CD4-positive, alpha-beta T cell treated with Interferon alpha-2 for 1 hour (primary cell): ENCODE data around the gene DHX34.
A peak's percentile ranks its signal among the peaks of the same experiment; 100 is the strongest.

Source experiments
- DNase-seq, 2 donors: peaks; one replicate each; pipeline ENCODE4 v3.0.0-alpha.2; 2020 to 2022

Gene DHX34

DNA sequence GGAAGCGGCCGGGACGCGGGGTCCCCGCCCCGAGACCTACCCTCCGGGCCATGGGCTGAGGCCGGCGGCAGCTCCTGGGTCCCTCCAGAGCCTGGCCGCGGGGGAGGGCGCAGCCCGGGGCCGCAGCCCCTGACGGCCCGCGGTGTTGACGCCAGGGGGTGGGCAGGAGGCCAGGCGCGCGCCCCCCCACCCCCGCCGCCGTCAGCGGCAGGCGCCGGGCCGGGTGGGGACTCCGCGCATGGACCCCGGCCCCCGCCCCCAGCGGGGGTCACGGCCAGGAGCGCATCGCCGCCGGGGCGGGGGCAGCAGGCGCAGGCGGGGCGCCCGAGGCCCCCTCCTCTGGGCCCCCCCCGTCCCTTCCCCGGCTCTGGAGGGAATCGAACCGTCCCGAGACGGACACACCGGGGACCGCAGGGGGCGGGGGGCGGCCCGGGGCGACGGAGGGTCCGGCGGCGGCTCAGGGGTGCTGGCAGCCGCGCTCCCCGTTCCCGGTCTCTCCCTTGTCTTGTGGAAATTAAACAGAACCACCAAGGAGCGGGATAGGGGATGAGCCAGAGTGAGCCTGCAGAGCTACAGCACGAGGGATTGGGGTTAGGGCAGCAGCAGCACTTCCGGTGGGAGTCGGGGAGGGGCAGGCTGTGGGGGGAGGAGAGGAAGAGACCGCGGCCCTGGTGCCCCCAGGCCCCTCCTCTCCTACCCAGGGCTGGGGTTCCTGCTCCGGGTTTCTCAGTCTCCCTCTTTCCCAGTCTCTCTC is 70.1 kb downstream of the DHX34 start, which contains the start of gene MEIS3:
Gene MEIS3, minus strand, starts transcription at position 498 of the 754 bp plus-strand sequence. Its CDS starts 446 bp downstream, at position 52.
- no peak for DNase-seq

DNA sequence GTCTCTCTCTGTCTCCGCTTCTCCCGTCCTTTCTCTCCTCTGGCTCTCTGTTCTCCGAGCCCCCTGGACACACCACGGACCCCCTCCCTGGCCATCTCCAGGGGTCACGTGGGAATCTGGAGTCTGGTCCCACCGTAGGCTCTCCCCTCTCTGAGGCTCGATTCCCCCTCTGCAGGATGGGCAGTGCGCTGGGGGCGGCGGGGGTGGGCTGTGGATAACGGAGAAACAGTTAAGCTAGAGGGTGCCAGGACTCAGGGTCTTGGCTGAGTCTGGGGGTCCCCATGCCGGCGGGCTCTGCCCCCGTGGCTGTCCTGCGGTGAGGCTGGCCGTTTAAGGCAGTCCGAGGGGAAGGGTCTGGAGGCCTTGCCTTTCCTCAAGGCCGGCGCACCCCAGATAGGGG is 70.7 kb downstream of the DHX34 start:
- no peak for DNase-seq

DNA sequence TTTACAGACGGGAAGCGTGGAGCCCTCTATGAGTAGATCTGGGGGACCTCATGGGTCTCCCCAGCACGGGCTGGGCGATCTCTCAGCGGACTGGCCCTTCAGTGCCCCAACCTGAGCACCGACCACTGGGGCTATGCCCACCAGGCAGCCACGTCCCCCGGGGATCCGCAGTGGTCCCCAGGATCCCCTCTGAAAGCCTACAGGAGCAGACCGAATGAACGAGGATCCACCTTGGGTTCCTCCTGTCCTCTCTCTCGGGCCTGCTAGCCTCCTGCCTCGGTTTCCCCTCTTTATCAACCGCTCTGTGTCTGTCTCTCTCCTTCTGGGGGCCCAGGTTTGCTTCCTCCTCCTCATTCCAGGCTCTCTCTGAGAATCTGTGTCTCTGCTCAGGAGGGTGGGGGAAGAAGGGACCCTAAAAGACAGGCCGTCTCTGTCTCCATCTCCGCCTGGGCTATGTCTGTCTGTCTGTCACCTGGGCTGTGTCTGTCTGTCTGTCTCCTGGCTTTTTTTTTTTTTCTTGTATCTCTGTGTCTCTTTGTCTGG is 72.2 kb downstream of the DHX34 start:
- DNase-seq: no peak

DNA sequence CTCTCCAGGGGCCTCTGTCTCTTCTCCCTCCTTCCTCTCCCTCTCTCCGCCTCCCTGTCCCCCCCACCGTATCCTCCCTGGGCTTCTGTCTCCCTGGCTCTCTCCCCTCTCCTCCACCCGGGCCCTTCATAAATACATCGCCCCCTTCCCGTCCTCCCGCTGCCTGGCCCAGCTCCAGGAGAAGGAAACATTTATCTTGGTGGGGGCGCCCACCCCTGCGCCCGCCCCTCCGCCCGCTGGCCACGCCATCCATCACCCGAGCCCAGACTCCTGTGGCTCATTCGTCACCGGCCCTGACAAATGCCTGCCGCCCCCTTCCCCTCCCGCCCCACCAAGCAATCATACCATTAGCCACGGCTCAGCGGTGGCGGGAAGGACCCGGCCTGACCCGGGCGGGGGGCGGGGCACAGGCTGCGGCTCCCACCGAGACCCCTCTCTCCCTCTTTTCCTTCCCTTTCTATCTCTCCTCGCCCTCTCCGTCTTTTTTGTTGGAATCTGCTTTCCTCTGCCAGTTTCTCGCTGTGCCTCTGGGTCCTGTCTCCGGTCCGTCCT is 72.8 kb downstream of the DHX34 start:
- DNase-seq: no peak

DNA sequence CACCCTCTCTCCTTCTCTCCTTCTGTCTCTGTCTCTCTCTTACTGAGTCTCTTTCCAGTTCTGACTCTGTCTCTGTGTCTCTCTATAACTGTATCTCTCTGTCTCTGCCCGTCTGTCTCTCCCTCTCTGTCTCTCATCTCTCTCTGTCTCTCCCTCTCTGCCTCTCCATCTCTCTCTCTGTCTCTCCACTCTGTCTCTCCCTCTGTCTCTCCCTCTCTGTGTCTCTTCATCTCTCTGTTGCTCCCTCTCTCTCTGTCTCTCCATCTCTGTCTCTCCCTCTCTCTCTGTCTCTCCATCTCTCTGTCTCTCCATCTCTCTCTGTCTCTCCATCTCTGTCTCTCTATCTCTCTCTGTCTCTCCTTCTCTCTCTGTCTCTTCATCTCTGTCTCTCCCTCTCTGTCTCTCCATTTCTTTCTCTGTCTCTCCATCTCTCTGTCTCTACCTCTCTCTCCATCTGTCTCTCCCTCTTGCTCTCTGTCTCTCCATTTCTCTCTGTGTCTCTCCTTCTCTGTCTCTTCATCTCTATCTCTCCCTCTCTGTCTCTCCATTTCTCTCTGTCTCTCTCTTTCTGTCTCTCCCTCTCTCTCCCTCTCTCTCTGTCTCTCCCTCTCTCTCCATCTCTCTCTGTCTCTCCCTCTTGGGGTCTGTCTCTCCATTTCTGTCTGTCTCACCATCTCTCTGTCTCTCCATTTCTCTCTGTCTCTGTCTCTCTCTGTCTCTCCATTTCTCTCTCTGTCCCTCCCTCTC is 73.5 kb downstream of the DHX34 start:
- DNase-seq: no peak

DNA sequence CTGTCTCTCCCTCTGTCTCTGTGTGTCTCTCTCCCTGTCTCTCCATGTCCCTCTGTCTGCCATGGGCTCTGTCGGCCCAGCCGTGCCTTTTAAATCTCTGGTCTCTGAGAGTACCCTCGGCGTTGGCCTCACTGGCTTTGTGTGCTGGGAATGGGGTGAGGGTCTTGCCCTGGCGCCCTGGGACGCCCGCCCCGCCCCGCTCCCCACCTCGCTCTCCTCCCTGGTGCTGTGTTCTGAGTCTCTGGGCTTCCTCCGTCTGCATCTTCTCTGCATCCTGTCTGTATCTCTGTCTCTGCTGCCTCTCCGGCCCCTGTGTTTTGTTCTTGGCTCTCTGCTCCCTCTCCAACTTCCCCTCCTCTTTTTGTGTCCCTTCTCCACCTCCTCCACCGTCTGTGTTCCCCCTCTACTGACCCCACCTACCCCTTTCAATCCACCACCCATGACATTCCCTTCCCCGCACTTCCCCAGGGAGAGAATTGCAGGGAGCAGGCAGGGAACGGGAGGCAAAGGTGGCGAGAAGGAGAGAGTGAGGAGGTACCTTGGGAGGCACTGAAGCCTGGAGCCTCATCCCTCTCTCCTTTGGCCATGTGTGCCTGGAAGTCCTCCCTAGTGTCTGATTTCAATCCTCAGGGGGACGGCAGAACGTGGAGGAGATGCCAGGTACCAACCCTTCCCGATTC is 74.2 kb downstream of the DHX34 start:
- no peak for DNase-seq

DNA sequence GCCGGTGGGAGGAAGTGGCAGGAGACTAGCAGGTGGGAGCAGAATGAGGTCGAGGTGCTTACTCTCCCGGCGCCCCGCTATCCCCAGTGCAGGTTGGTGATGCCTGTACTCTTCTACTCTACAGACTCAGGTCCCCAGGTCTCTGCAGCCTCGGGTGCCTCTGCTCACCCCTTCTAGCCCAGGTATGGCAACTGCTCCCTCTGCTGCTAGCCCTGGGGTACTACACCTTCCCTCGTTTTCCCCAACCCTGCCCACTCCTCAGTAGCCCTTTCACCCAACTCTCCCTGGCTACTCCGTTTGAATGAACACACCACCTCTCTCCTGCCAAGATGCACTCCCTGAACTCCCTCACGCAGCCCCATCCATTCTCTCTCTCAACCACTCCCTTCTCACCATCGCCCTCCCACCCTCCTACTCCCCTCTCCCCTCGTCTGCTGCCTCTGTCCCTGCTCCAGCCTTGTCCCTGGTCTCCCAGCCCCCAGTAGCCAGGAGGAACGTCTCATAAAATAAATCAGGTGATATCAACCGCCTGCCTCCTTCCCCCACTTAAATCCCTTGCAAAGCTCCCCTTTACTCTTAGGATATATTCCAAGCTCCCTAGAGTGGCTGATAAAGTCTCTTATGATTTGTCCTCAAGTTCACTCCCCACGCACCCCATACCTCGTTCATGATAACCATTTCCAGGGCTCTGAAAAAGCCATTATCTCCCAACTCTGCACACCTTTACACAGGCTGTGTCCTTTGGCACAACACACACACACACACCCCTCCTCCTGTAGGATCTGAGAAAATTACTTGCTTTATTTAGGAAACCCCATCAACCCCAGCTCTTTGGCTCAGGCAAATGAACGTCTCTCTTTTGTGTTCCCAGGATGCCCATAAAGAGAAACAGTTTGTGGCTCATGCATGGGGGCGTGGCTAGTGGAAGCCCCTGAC is 78.4 kb downstream of the DHX34 start:
- peak; percentile 63 to 75 for DNase-seq

DNA sequence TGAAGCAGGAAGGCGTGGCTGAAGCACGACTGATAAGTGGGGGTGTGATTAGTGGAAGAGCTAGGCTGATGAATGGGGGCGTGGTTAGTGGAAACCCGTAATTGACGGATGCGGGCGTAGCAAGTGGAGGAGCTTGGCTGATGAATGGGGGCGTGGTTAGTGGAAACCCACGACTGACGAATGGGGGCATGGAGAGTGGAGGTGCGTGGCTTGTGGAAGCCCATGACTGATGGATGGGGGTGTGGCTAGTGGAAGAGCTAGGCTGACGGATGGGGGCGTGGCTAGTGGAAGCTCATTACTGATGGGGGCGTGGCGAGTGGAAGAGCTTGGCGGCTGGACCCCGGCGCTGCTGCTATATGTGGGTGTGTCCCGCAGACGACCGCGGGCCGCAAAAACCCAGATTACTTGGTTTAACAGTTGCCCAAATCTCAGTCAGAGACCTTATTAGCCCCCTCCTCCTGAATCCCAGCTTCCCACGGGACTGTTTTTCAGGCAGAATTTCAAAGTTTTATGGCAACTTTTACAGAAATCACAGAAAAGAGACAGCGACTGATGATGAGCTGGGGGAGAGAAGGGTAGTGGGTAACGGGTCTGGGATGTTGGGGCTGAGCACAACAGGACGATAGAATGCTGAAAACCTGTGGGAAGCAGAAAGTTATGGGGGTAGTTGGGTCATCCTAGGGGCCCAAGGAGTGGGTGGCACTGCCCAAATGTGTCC is 79.2 kb downstream of the DHX34 start:
- peak; percentile 90 to 91 for DNase-seq

DNA sequence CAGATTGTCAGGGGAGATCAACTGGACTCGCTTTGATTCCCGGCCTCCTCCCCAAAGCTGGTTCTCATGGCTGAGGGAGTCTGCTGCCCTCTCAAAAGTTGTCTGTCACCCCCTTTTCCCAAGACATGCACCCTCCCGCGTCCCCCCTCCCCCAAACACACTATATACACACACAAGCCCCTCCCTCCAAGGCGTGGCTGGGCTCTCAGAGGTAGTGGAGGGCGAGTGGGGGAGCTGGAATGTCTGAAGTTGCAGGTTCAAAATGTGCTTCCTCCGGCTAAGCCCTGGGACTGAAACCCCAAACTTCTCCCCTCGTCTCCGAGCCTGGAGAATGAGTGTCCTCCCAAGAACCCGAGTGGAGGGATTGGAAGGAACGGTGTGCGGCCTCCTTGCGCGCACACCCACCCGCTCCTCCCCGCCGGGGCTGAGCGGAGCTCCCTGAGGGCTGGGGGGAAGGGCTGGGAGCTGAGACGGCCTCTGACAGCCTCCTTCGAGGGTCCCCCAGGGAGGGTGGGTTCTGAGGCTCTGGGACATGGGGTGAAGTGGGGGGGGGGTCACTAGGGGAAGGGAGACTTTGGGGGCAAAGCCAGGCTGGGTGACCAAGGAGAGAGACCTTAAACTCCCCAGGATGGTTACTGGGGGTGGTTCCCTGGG is 80.2 kb downstream of the DHX34 start:
- DNase-seq: no peak

DNA sequence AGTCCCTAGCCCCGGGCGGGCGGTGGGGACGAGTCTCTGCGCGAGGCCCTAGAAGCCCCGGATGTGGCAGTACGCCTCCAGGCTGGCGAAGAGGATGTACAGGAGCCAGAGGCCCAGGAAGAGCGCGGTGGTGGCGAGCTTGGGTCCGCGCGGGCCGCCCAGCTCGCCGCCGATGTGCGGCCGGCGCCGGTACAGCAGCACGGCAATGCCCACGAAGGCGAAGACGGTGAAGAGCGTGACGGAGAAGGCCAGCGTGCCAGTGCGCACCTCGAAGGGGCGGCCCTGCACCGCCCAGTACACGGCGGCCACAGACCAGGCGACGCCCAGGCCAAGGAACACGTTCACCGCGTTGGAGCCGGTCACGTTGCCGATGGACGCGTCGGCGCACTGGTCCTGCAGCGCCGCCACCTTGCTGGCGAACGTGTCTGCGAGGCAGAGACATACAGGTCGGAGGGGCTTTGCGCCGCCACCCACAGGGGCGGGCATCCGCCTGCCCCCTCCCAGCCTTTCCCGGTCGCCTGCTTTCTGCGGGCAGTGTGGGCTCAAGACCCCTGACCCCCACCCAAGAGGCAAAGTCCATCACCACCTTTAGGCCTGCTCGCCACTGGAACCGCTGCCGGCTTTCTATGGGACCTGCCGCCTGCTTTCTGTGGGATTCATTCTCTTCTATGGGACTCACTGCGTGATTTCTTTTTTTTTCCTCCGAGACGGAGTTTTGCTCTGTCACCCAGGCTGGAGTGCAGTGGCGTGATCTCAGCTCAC is 81.1 kb downstream of the DHX34 start:
- peak; percentile 13 to 33 for DNase-seq

DNA sequence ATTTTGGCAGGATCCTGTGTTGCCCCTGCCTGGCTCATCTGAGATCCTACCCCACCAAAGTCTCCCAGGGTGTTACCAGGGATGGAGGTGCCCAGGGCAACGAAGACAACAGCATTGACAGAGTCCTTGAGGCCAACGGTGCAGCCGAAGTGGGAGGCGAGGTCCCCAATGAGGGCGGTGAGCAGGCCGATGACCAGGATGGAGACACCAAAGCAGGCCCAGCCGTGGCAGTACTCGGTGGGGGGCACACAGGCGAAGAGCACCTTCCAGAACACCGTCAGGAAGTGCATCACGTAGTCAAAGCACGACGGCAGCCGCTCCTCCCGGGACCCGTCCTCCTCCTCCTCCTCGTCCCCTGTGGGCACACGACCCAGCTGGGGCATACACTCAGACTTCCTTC is 83.0 kb downstream of the DHX34 start:
- no peak for DNase-seq
